Caco-2 (cell line): ENCODE results near the gene IPO13. TPM values are rescaled to one million over a fixed set of nuclear protein-coding genes. Genes with fewer than 3 reads are reported as not detected.
A peak's percentile ranks its signal among the peaks of the same experiment; 100 is the strongest.

Experiments used
- BruUV-seq: library from RNA; stranded (reverse); fragments of 400-500 nt; replicated peaks from 2 replicates; lab custom pipeline; 2021; lab: Mats Ljungman, UMichigan
- CTCF ChIA-PET: fragments of 300-600 bp; sonication (Branson Sonifier 250); formaldehyde crosslinking; loops from one replicate; lab custom pipeline; 2022; ENCODE audit warnings: antibody characterized with exemption; lab: Charles Lee
- POLR2A ChIA-PET: fragments of 300-600 bp; sonication (Branson Sonifier 250); formaldehyde crosslinking; loops from one replicate; lab custom pipeline; 2022; ENCODE audit warnings: antibody characterized with exemption; lab: Charles Lee
- DNase-seq, 2 experiments: peaks; one replicate each; pipeline versions ENCODE4 v3.0.0 to v3.0.0-alpha.2; 2020 to 2022
- H3K27me3 ChIP-seq: replicated peaks from 2 replicates; pipeline ENCODE4 v1.6.0; 2011; ENCODE audit warnings: low read length; ENCODE audit not compliant: control insufficient read depth, insufficient read depth
- H3K36me3 ChIP-seq: 2 replicates; pipeline ENCODE4 v1.5.1; 2011; ENCODE audit warnings: low read length; ENCODE audit not compliant: control insufficient read depth, insufficient read depth
- H3K4me1 ChIP-seq: fragments of 250-450 bp; sonication (Bioruptor Pico); 2 replicates; pipeline ENCODE4 v1.5.1; 2020; ENCODE audit warnings: mild to moderate bottlenecking
- H3K4me3 ChIP-seq: 2 replicates; pipeline ENCODE4 v1.5.1; 2011; ENCODE audit warnings: low read depth, mild to moderate bottlenecking, control low read depth, low read length
- H3K9me3 ChIP-seq: fragments of 250-450 bp; sonication (Bioruptor Pico); 2 replicates; pipeline ENCODE4 v1.5.1; 2020; ENCODE audit warnings: mild to moderate bottlenecking, moderate library complexity
- H3K27ac Mint-ChIP-seq: one replicate; pipeline ENCODE4 v1.8.0; 2022; ENCODE audit warnings: mixed read lengths; ENCODE audit not compliant: unreplicated experiment
- H3K27me3 Mint-ChIP-seq: one replicate; pipeline ENCODE4 v1.8.0; 2022; ENCODE audit warnings: mixed read lengths; ENCODE audit not compliant: insufficient read depth, unreplicated experiment
- H3K36me3 Mint-ChIP-seq: one replicate; pipeline ENCODE4 v1.8.0; 2022; ENCODE audit warnings: mild to moderate bottlenecking, mixed read lengths; ENCODE audit not compliant: insufficient read depth, unreplicated experiment
- H3K4me1 Mint-ChIP-seq: one replicate; pipeline ENCODE4 v1.8.0; 2022; ENCODE audit warnings: low read depth, mixed read lengths; ENCODE audit not compliant: unreplicated experiment
- H3K4me3 Mint-ChIP-seq: one replicate; pipeline ENCODE4 v1.8.0; 2022; ENCODE audit warnings: mild to moderate bottlenecking, moderate library complexity, mixed read lengths; ENCODE audit not compliant: unreplicated experiment
- H3K9me3 Mint-ChIP-seq: one replicate; pipeline ENCODE4 v1.8.0; 2022; ENCODE audit warnings: mixed read lengths; ENCODE audit not compliant: unreplicated experiment
- CTCF ChIP-seq, 2 experiments: fragments of 200-600 bp in 1 of 2; IDR thresholded peaks; 1 replicate in 1 of 2; 2 replicates in 1 of 2; pipeline versions ENCODE4 v1.5.1 to v1.8.0; 2011 to 2022; ENCODE audit warnings: antibody characterized with exemption in 1 of 2, control low read depth in 1 of 2, inconsistent platforms in 1 of 2, low read depth in 1 of 2, low read length in 1 of 2, mild to moderate bottlenecking in 1 of 2, moderate library complexity in 1 of 2; ENCODE audit not compliant: insufficient read depth in 1 of 2, severe bottlenecking in 1 of 2, unreplicated experiment in 1 of 2
- intact Hi-C: fragments of 100-400 bp; cut with micrococcal nuclease; formaldehyde crosslinking; loops from one replicate; pipeline ENCODE4 v1.10.0; 2022; ENCODE audit not compliant: unreplicated experiment
- total RNA-seq: library from RNA; stranded (reverse); gene quantifications from 2 replicates; pipeline ENCODE4 v1.2.3, GENCODE V29; 2022

Gene IPO13
- total RNA-seq, 1 experiment from 2014 or later, result 14.1 TPM

GRCh38 chr1:43978551-43979260, 32.0 kb downstream of the IPO13 start, which contains the start of gene B4GALT2:
TSS of gene B4GALT2 (plus strand) at chr1:43979210. CDS start at chr1:43981161, 1,951 bp downstream.
- peak within 1 kb of the TSS; percentile 91 for H3K4me3 Mint-ChIP-seq
- Histone ChIP-seq H3K27me3 (no peaks in the 10 kb centered on the region), H3K4me1 (peaks cover 21% of the 10 kb centered on the region), H3K4me3 (peak within 1 kb of the TSS; percentile 80), H3K36me3 (peaks cover 3% of the 10 kb centered on the region), H3K9me3 (no peaks in the 10 kb centered on the region)
- H3K9me3 Mint-ChIP-seq, result no peaks in the 10 kb centered on the region
- intact Hi-C loops, result no loop called here
- H3K27ac Mint-ChIP-seq, result peak within 1 kb of the TSS; percentile 52
- no TSS peak for BruUV-seq
- peaks cover 24% of the 10 kb centered on the region for H3K4me1 Mint-ChIP-seq
- no peaks in the 10 kb centered on the region for H3K27me3 Mint-ChIP-seq
- POLR2A ChIA-PET, result no interaction called here
- no peak for TF ChIP-seq CTCF (IDR thresholded peaks at IDR 0.05; ENCODE audit: insufficient read depth in 1 of 2, low read depth in 1 of 2, low read length in 1 of 2, severe bottlenecking in 1 of 2, unreplicated experiment in 1 of 2)
- H3K36me3 Mint-ChIP-seq, result peaks cover 45% of the 10 kb centered on the region
- CTCF ChIA-PET, result no interaction called here
- DNase-seq, result peak in 1 of 2 experiments; percentile 58

- Mint-ChIP-seq H3K27me3 (no peaks in the 10 kb centered on the region), H3K4me3 (peak overlapping the region; percentile 75), H3K4me1 (peaks cover 24% of the 10 kb centered on the region), H3K27ac (no peak overlapping the region), H3K36me3 (peaks cover 41% of the 10 kb centered on the region), H3K9me3 (no peaks in the 10 kb centered on the region)
- no peak for TF ChIP-seq CTCF (IDR thresholded peaks at IDR 0.05; ENCODE audit: insufficient read depth in 1 of 2, low read depth in 1 of 2, low read length in 1 of 2, severe bottlenecking in 1 of 2, unreplicated experiment in 1 of 2)
- DNase-seq, result no peak
- Histone ChIP-seq H3K4me1 (peaks cover 21% of the 10 kb centered on the region), H3K9me3 (no peaks in the 10 kb centered on the region), H3K4me3 (peak overlapping the region; percentile 80), H3K36me3 (peaks cover 3% of the 10 kb centered on the region), H3K27me3 (no peaks in the 10 kb centered on the region)
- BruUV-seq, result no TSS peak
- intact Hi-C loops, result no loop called here
- ChIA-PET CTCF (no interaction called here), POLR2A (no interaction called here)
These were observed 32.4 kb downstream of the IPO13 start for GRCh38 chr1:43979261-43979527.

- no peaks in the 10 kb centered on the region for H3K9me3 ChIP-seq
- peak; percentile 41 to 49 for DNase-seq
- peak overlapping the region; percentile 80 for H3K4me3 ChIP-seq
- Mint-ChIP-seq H3K27ac (peak overlapping the region; percentile 52), H3K27me3 (no peaks in the 10 kb centered on the region), H3K9me3 (no peaks in the 10 kb centered on the region), H3K36me3 (peaks cover 36% of the 10 kb centered on the region), H3K4me1 (peaks cover 24% of the 10 kb centered on the region), H3K4me3 (peak overlapping the region; percentile 75)
- intact Hi-C loops, result no loop called here
- ChIA-PET POLR2A (no interaction called here), CTCF (no interaction called here)
- peaks cover 3% of the 10 kb centered on the region for H3K36me3 ChIP-seq
- no peaks in the 10 kb centered on the region for H3K27me3 ChIP-seq
- no TSS peak for BruUV-seq
- peaks cover 21% of the 10 kb centered on the region for H3K4me1 ChIP-seq
- no peak for TF ChIP-seq CTCF (IDR thresholded peaks at IDR 0.05; ENCODE audit: insufficient read depth in 1 of 2, low read depth in 1 of 2, low read length in 1 of 2, severe bottlenecking in 1 of 2, unreplicated experiment in 1 of 2)
These were observed 32.9 kb downstream of the IPO13 start for GRCh38 chr1:43979528-43980254.
